HG03060 (cell line): ENCODE results near the gene CACNA1D.

ENCODE experiments used
- ATAC-seq: cut with Tn5 transposase; IDR thresholded peaks from one replicate; pipeline ENCODE4 v1.9.1; 2021; ENCODE audit warnings: low read depth, moderate number of reproducible peaks; ENCODE audit not compliant: unreplicated experiment

Gene CACNA1D

GRCh38 chr3:53813876-53814275 lies 319.5 kb downstream of the CACNA1D start:
- ATAC-seq: no peak

GRCh38 chr3:53815067-53815466 lies 320.7 kb downstream of the CACNA1D start:
- ATAC-seq: no peak

- no peak for ATAC-seq
These were observed 321.2 kb downstream of the CACNA1D start for GRCh38 chr3:53815651-53816050.

- ATAC-seq: no peak
These were observed 322.0 kb downstream of the CACNA1D start for GRCh38 chr3:53816425-53816824.

- no peak for ATAC-seq
These were observed 322.8 kb downstream of the CACNA1D start for GRCh38 chr3:53817211-53817610.

- no peak for ATAC-seq
These were observed 323.4 kb downstream of the CACNA1D start for GRCh38 chr3:53817809-53818208.

GRCh38 chr3:53818221-53819162 lies 324.1 kb downstream of the CACNA1D start:
- no peak for ATAC-seq

- ATAC-seq: no peak
These were observed 324.9 kb downstream of the CACNA1D start for GRCh38 chr3:53819163-53819868.

- ATAC-seq: no peak
These were observed 325.7 kb downstream of the CACNA1D start for GRCh38 chr3:53820084-53820483.

GRCh38 chr3:53820756-53821580 lies 326.6 kb downstream of the CACNA1D start:
- no peak for ATAC-seq

GRCh38 chr3:53821631-53822121 lies 327.3 kb downstream of the CACNA1D start:
- ATAC-seq: no peak

GRCh38 chr3:53822331-53822741 lies 327.9 kb downstream of the CACNA1D start:
- ATAC-seq: no peak

GRCh38 chr3:53823026-53823955 lies 328.9 kb downstream of the CACNA1D start:
- ATAC-seq: no peak

GRCh38 chr3:53823956-53824657 lies 329.7 kb downstream of the CACNA1D start:
- ATAC-seq: no peak

- ATAC-seq: no peak
These were observed 330.4 kb downstream of the CACNA1D start for GRCh38 chr3:53824795-53825194.

- no peak for ATAC-seq
These were observed 331.6 kb downstream of the CACNA1D start for GRCh38 chr3:53826048-53826447.

- no peak for ATAC-seq
These were observed 334.2 kb downstream of the CACNA1D start for GRCh38 chr3:53828581-53828980.

GRCh38 chr3:53829605-53830004 lies 335.2 kb downstream of the CACNA1D start:
- no peak for ATAC-seq

- ATAC-seq: no peak
These were observed 336.5 kb downstream of the CACNA1D start for GRCh38 chr3:53830944-53831343.
